Hematopoietic multipotent progenitor cell treated with erythropoietin and hydrocortisone succinate and interleukin-3 and kit ligand, for 4 days (in vitro differentiated cells): ENCODE measurements around the gene RAD51B.

Experiments used
- DNase-seq: peaks from one replicate; pipeline ENCODE4 v3.0.0-alpha.2; 2015

The RAD51B gene

DNA sequence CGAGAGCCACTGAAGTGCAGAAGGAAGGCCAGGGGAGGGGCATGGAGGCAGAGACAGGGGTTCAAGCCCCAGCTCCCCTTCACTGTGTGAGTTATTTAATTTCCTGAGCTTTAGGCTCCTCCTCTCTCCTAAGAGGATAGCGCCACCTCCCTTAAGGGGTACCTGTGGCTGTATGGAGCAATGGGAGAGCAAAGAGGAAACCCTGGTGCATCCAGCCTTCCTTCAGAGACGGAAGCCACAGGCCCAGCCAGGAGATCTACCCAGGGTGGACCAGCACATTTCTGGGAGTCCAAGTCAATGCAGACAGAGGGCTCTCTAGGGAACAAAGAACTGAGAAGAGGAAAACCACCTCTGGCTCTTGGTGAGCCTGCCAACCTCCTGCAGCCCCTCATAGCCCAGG lies 883.0 kb downstream of the RAD51B start:
- no peak for DNase-seq

DNA sequence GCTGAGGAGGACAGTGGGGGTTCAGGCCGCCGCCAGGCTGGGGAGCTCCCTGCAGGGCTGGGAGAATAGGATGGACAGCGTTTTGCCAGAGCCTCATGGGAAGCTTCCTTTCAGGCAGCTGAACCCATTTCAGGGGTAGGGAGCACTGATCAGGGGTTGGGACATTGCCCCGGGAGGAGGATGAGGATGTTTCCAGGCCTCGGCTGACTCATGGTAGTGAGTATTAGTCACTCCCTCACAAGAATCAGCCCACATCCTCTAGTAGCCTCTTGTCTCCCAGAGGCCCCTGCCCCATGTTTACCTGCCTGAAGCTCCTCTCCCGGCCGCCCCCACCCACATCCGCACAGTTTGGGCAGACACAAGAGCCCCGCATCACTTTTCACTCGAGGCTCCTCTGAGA lies 883.5 kb downstream of the RAD51B start:
- no peak for DNase-seq

DNA sequence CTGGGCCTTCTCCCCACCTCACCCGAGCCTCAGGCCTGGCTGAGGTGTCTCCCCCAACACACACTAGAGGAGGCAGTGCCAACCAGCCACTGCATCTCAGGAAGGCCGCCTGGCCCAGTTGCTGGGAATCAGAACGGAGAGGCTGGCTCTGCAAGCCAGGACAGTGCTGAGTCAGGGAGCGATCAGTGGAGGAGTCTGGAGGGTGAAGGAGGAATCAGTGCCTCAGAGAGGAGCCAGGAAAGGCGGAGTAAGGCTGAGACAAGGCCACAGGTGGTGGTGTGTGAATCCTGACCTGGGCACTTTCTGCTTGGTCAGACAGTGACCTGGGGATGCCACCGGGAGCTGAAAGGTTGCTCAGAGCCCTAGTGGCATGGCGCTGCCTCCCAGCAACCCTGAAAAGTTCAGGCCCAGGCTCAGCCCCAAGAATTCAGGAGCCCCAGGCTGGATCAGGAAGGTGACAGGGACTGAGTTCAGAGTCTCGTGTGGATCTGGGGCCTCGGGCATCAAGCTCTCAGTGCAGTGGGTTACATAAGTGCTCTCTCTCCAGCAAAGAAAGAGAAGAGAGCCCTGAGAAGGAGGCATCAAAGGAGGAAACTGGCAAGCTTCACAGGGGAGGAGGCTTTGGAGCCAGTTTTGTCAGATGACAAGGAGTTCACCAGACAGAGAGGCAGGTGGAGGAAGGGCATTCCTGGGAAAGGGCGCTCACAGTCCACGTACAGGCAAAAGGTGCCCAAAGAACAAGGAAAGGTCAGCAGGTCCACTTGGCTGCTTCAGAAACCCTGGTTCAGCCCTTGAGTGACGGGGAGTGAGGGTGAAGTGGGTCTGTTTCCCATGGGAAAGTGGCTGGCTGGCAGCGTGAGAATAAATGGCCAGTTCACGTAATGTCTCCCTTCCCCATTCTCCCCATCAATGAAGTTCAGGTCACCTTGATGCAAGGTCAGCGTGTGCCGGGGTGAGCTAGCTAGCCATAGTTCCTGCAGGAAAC lies 885.4 kb downstream of the RAD51B start:
- no peak for DNase-seq

DNA sequence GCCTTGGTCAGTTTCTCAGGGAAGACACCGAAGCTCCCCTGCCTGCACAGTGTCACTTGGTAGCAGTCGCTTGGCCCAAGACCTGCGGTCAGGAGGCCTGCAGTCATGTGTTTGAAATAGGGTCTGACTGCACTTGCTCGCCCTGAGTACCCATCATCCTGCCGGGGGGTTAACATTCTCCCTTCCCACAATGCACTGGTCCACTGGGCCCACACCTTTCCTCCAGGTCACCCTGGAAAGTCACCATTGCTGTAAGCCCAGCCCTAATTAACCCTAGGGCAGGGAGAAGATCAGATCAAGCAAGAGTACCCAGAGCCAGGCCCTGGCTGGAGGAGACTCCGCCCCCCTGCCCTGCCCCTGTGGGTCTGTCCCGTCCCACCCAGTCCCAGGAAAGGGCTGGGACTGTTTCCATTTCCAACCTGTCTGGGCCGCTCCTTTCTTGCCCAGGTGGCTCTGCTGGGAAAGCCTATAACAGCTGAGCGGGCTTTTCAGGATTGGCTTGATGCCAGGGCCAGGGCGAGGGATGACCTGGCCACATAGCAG lies 886.2 kb downstream of the RAD51B start:
- DNase-seq, result no peak

DNA sequence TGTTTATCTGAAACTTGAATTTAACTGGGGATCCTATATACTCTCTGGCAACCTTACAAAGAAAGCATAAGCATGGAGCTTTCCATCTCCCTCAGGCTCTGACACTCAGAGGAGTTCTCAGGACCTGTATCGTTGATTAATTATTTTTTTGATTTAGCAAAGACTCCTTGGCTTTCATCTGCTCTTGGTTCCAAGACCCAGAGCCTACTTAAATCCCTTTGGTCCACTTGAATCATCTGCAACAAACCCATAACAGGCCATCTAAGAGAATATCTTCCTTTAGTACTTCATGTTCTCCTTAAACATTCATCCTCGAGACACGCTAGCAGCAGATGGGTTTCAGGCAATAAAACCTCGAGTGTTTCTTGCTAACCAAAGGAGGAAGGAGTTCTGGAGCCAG lies 887.9 kb downstream of the RAD51B start:
- no peak for DNase-seq

DNA sequence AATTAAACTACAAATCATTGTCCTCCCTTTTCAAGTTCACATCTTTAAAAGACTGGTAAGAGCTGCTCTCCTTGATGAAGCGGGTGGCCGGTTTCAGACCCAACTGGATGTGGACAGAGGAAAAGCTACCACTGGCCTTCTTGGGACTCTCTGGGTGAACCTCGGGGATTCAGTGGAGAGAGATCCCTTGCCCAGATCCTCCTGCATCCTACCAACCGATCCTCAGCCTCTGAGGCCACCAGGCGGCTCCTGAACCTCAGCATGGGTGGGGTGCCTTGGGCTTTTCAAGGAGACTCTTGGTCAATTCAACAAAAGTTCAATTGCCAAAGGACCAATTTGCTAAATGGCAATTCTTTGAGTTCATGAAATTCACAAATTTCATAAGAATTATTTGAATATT lies 888.8 kb downstream of the RAD51B start:
- DNase-seq, result no peak

DNA sequence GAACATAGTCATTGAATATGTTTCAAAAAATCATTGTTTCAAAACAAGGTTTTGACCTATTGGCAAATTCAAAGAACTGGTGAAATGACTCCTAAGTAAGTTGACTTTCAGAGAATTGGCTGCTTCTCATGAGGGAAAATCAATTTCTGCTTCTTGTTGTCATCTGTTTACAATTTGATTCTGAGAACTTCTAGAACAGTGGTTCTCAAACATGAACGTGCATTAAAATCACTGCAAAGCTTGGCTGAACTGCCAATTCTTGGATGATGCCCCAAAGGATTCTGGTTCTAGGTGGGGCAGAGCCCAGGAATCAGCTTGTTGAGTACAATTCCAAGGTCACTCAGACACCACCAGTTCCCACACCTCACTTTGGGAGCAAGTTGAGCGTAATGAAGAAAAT lies 889.4 kb downstream of the RAD51B start:
- DNase-seq, result no peak

DNA sequence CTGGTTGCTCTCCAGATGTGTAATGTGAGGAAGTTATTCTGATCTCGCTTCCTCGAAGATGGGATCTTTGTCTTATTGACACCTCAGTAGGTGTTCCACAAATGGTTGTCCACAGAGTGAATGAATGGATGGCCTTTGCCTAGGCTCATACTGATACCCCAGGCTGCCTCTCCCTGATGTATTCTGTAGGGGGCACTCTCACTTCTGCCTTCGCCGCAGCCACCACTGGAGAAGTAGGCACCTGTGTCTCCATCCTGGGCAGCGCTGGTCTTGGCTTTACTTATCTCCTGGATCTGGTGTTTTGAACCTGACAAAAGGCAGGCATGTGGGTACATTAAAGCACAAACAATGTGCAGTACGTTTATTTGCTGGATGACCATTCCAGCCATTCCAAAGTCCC lies 891.2 kb downstream of the RAD51B start:
- no peak for DNase-seq

DNA sequence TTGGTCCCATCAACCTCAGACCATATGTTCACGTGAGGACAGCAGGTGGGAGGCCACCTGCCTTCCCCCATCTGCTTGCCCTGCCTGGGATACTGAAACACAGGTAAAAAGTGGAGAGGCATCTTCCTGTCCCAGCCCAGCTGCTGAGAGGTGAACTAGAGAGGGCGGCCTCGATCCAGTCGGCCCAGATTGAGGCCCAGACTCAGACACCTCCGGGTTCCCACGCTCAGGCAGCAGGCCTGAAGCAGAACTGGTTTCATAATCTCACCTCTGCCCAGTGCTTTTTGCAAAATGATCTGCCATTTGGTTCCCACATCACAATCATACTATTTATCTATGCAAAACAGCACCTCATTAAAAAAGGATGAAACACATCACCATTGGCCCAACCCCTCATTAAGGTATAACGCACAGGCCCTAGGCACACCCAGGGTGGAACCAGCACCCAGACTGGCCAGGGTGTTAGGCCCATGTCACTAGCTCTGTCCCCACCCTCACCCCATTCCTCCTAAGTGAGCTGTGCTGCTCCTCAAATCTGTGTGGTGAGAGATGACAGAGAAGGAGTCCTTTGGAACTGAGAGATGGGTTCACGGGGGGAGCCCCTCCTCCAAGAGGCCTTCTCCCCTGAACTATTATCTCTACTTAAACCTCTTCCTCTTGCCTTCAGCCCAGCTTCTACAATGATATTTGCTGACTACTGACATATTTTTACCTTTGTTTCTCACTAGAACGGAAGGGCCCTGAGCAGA lies 892.2 kb downstream of the RAD51B start:
- no peak for DNase-seq

DNA sequence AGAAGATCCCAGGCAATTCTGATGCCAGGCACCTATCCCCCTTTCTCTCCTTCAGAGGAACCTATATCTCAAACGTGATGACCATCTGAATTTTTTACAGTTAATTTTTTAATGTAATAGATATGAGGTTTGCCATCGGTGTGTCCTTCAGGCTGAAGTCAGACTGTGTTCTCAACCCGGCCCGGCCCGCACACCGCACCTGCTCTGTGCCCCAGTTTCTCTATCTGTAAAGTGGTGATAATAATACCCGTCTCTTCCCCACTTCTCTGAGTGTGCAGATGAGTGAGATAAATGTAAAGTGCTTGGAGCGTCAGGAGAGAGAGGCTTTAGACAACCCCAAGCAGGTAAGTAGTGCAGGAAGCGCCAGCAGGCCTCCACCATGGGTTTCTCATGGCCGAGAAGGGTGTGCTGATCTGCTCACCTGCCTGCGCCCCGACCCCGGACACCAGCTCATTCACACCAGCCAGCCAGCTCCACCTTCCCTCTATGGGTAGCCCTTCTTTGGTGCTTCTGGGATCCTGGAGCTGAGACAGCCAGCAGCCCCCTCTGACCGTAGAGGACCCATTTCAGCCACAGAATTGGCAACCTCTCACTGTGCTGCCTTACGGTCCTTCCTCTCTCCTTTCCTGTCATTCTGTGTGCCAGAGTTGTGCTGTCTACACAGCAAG lies 893.3 kb downstream of the RAD51B start:
- DNase-seq, result no peak

DNA sequence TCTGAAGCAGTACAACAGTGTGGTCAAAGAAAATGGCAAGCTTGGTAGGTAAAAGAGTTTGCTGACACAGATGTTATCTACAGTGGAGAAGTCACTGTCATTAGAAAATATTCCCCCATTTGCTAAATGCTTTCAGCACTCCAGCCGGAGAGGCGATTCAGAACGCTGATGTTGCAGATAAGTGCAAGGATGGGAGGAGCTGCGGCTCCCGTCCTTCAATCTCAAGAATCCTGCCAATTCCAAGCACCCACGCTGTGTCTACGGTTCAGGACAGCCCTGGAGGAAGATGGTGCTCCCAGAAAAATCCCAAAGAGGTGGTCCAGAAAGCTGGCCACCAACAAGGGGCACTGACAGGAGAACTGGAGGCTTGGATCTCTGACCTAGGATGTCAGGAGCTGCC lies 894.2 kb downstream of the RAD51B start:
- no peak for DNase-seq

DNA sequence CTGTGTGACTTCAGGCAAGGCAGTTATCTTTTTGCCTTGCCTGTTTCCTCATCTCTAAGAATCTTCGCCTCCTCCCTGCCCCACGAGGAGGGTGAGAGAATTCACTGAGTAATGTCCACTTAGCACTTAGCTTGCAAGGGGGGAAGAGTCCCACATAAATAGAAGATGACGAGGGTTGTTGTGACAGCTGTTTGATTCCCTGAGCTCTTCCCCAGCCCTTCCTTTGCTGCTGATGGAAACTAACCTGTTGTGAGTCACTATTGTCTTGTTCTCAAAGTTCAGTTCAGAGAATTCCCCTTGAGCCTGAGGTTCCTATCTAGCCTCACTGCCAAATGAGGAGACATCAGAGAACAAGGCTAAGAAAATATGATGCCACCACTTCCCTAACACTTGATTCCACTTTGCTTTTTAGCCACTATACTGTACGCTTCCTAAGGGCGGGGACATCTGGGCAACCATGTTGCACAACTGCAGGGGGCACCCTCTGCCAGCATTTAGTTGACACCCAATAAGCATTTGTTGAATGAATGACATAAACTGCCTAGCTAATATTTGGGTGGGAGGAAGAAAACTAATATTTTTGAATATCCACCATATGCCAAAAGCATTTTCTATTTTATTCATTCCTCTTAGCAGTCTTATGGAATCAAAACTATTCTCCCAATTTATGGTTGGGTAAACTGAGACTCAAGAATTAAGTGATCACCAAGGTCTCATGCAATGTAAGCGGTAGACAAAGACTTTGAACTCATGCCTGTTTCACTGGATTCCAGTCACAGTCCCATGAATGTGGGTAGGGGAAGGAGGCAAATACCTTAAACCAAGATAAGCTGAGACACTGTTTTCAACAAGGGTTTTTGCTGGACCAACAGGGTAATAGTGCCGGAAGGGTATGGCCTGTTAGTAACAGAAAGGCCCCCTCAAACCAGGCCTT lies 895.7 kb downstream of the RAD51B start:
- DNase-seq, result no peak

DNA sequence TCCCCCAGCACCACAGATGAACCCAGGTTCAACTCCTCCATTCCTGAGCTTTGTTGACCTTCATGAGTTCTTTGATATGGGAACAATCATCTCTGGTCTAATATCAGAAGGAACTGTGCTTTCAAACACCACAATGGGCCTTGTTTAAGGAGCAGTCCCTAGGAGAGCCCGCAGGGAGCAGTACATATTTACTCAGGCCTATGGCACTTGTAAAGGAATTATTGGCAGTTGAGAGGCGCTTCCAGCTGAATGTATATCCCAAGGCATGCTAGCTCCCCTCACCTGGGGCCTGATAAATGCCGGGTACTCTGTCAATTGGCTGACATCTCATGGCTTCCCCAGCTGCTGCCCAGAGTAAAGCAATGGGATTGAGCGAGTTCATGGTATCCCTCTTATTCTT lies 897.1 kb downstream of the RAD51B start:
- no peak for DNase-seq

DNA sequence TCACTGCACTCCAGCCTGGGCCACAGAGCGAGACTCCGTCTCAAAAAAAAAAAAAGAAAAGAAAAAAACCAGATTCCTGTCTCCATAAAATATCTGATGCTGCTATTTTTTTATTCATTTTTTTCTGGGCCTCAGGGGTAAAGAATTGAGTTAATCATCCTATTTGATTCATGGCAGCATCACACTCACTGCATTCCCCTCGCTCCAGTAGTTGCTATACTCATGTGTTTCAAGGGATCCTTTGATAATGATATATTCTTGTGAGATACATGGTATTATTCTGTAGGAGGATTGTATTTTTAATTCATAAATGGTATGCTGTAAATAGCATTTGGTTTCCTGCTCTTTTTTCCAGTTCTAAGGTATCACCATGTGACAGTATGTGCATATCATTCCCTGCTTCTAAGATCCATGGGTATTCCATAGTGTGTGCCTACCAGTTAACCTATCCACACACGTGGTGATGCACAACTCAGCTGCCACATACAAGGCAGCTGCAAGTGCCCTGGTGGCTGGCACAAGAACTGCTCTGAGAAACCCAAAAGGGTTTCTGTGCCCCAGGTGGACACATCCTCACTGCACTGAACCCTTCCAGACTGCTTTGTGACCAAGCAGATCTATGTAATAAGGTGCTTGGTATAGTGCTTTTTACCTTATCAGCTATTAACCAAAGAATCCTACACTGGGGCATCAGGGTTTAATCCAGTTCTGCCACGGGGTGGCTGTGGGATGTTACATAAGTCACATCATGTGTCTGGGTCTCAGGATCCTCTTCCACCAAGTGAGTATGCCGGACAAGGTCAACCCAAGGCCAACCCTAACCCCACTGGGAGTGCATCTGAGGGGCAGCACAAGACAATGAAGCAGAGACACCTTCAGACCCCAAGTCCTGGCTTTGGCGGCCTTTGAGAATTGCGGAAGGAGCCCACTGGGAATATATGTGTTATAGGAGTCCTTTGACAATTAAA lies 898.7 kb downstream of the RAD51B start:
- peak; percentile 17 for DNase-seq

DNA sequence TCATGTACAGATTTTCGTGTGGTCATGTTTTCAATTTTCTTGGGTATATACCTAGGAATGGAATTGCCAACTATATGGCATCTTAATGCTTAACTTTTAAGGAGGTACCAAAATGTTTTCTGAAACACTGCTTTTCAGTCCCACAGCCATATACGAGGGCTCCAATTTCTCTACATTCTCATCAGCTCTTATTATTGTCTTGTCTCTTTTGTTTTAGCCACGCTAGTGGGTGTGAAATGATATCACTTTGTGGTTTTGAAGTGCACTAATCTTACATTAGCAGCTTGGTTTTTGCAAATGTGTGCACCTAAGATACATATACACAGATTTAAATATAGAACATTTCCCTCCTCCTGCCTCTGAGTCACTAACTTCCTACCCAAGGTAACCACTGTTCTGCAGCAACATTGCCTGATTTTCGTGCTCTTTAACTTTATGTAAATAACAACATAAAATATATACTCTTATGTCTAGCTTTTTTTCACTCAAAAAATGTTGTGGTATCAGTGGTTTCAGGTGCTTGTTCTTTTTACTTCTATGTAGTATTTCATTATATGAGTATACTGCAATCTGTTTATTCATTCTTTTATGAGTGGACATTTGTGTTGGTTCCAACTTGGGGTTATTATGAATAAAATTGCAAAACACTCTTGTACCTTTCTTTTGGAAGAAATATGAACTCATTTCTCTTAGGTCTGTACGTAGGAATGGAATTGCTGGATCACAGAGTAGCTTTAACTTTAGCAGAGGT lies 900.2 kb downstream of the RAD51B start:
- peak; percentile 82 for DNase-seq

DNA sequence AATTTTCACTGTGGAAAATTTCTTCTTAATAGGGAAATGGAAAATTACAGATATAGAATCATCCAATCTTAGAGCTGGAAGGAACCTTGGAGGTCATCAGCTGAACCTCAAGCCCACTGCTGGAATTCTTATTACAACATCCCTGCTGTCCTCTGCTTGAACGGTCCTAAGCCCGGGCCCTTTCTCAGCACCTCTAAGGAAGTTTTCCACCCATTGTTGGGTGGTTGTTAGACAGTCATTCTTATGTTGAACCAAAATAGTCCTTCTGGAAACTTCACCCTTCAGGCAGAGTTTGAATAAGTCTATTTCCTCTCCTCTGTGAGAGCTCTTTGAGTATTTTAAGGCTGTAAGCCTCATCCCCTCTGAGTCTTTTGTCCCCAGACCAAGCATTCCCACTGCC lies 902.6 kb downstream of the RAD51B start:
- DNase-seq, result no peak

DNA sequence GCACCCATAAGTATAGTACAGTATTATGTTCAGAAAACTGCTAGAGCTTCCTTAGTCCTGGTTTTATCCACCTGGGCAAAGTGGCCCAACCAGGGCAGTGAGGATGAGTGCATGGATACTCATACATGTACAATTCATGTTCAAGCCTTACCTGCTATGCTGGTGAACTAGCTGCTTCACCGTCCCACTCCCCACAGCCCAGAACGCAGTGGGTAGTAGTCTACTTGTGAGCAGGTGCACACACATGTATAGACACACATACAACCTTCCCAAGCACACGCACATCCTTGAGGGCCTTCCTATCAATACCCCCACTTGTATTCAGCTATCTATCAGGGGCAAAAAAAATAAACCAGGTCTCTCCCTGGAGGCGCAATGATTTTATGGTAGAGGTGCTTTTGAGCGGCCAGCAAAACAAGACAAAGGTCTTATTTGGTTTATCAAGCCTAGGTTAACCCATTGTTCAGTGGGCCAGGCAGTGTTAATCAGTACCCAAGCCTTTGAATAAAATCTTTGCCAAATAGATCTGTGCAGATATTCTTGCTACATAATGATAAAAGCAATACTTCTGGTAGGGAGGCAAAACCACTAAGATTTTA lies 903.5 kb downstream of the RAD51B start:
- no peak for DNase-seq

DNA sequence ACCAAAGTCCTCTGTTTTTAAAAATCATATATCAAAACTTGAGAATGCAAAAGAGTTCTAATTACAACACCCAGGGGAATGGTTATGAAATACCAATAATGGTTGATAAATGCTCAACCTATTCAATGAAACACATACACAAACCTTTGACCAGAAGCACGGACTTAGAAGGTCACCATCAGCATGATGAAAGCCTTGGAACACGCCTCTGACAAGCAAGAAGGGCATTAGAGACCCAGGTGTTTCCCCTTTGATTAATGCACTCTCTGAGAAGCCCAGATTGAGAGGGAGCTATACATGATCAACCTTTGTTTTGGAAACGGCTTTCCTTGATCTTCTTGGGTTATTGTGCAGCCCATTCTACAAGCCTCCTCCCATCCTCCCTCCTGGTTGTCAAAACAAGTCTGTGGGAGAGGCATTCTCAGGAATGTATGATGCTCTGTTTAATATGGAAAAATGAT lies 904.3 kb downstream of the RAD51B start:
- no peak for DNase-seq

DNA sequence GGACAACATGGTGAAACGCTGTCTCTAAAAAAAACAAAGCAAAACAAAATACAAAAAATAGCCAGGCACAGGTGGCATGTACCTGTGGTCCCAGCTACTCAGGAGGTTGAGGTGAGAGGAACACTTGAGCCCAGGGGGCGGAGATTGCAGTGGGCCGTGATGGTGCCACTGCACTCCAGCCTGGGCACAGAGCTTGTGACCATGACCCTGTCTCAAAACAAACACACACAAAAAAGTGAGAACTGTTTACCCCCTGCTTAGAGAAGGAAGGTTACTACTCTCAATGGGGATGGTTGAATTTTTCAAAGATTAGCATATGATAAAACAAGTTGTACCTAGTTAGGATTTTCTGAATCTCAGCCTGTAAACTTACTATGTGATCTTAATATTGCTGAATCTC lies 905.3 kb downstream of the RAD51B start:
- no peak for DNase-seq
